K562 (cell line): ENCODE measurements around the gene IL15RA. TPM values are rescaled to one million over a fixed set of nuclear protein-coding genes. Genes with fewer than 3 reads are reported as not detected.

ENCODE experiments used
- ARID1B ChIP-seq: fragments of 450-650 bp; IDR thresholded peaks from 2 replicates; pipeline ENCODE4 v1.6.1; 2016; ENCODE audit warnings: antibody characterized with exemption, mild to moderate bottlenecking, inconsistent platforms
- FOXJ3 ChIP-seq: sonication (generic); formaldehyde crosslinking; IDR thresholded peaks from 2 replicates; pipeline ENCODE4 v1.4.0; 2020; ENCODE audit warnings: mild to moderate bottlenecking, missing genetic modification reagents
- HDAC1 ChIP-seq, 2 experiments: fragments of 450-650 bp; IDR thresholded peaks; 2 replicates each; pipeline ENCODE4 v1.6.1; 2016 to 2017; ENCODE audit warnings: inconsistent platforms in 1 of 2, mild to moderate bottlenecking in 1 of 2, moderate library complexity in 1 of 2
- HIVEP1 ChIP-seq: fragments of 250-450 bp; sonication (Bioruptor Pico); IDR thresholded peaks from 2 replicates; pipeline ENCODE4 v1.4.0; 2020; ENCODE audit warnings: mild to moderate bottlenecking
- MTA3 ChIP-seq: fragments of 450-650 bp; formaldehyde crosslinking; IDR thresholded peaks from 2 replicates; pipeline ENCODE4 v1.6.1; 2017; ENCODE audit warnings: mild to moderate bottlenecking, borderline replicate concordance
- NBN ChIP-seq: fragments of 450-650 bp; IDR thresholded peaks from 2 replicates; pipeline ENCODE4 v1.6.1; 2016; ENCODE audit warnings: low read depth, mild to moderate bottlenecking
- NFIC ChIP-seq: fragments of 450-650 bp; IDR thresholded peaks from 2 replicates; pipeline ENCODE4 v1.6.1; 2017; ENCODE audit warnings: mild to moderate bottlenecking, inconsistent platforms
- SMAD1 ChIP-seq: fragments of 150-350 bp; IDR thresholded peaks from 2 replicates; pipeline ENCODE4 v1.6.1; 2014; ENCODE audit warnings: low read length, low read depth; ENCODE audit not compliant: partially characterized antibody
- TARDBP ChIP-seq: fragments of 450-650 bp; IDR thresholded peaks from 2 replicates; pipeline ENCODE4 v1.6.1; 2016
- TOE1 ChIP-seq, 2 experiments: fragments of 450-650 bp in 1 of 2; sonication (generic) in 1 of 2; formaldehyde crosslinking in 1 of 2; IDR thresholded peaks; 2 replicates each; pipeline versions ENCODE4 v1.7.1 to v1.8.0; 2016 to 2022; ENCODE audit warnings: borderline replicate concordance in 2 of 2, mild to moderate bottlenecking in 2 of 2, antibody characterized with exemption in 1 of 2, inconsistent platforms in 1 of 2, low read depth in 1 of 2, missing genetic modification reagents in 1 of 2, moderate library complexity in 1 of 2
- YBX1 ChIP-seq: fragments of 450-650 bp; IDR thresholded peaks from 2 replicates; pipeline ENCODE4 v1.7.1; 2016; ENCODE audit warnings: mild to moderate bottlenecking
- ZKSCAN3 ChIP-seq: fragments of 250-450 bp; sonication (Bioruptor Pico); IDR thresholded peaks from 2 replicates; pipeline ENCODE4 v1.4.0; 2020
- ZNF175 ChIP-seq: fragments of 200-800 bp; sonication (Bioruptor generic); IDR thresholded peaks from 2 replicates; pipeline ENCODE4 v1.6.1; 2016; ENCODE audit warnings: low read depth, mild to moderate bottlenecking, missing genetic modification characterization, missing compliant biosample characterization
- ZNF217 ChIP-seq: sonication (generic); formaldehyde crosslinking; IDR thresholded peaks from 2 replicates; pipeline ENCODE4 v1.8.0; 2022; ENCODE audit warnings: mild to moderate bottlenecking, missing genetic modification reagents
- ZNF23 ChIP-seq: fragments of 250-450 bp; sonication (Bioruptor Pico); IDR thresholded peaks from 2 replicates; pipeline ENCODE4 v1.4.0; 2020; ENCODE audit warnings: mild to moderate bottlenecking
- ZNF76 ChIP-seq: fragments of 250-450 bp; sonication (Bioruptor Pico); IDR thresholded peaks from 2 replicates; pipeline ENCODE4 v1.4.0; 2020; ENCODE audit warnings: mild to moderate bottlenecking, moderate library complexity, borderline replicate concordance
- polyA plus RNA-seq, 8 experiments: library from polyadenylated mRNA; depleted of rRNA in 4 of 8; stranded (reverse) in 5 of 8; unstranded in 3 of 8; fragments of >200 nt; fragmentation: Nextera tagmentation in 2 of 8; fragmentation: Illumina TruSeq in 1 of 8; extraction: Ambion mirVana in 2 of 8; extraction: Trizol in 1 of 8; gene quantifications; 2 replicates each; pipeline versions ENCODE4 v1.2.1 to v1.2.3, GENCODE V29; 2011 to 2014; ENCODE audit warnings: inconsistent platforms in 1 of 8, missing spikeins in 1 of 8
- total RNA-seq, 7 experiments: library from RNA; depleted of rRNA in 6 of 7; stranded (reverse); fragments of >200 nt in 6 of 7; fragmentation: Illumina TruSeq in 2 of 7; extraction: Trizol in 2 of 7; gene quantifications; 2 replicates each; pipeline versions ENCODE4 v1.2.1 to v1.2.3, GENCODE V29; 2011 to 2021; ENCODE audit warnings: low replicate concordance in 1 of 7
- TF ChIP-seq, protein P1 (sequence below), 2 experiments: fragments of 250-450 bp in 1 of 2; fragments of 450-650 bp in 1 of 2; sonication (Bioruptor Pico) in 1 of 2; IDR thresholded peaks; 2 replicates each; pipeline versions ENCODE4 v1.6.1 to v1.8.0; 2016 to 2021; ENCODE audit warnings: mild to moderate bottlenecking in 2 of 2, moderate library complexity in 2 of 2, missing compliant biosample characterization in 1 of 2, missing genetic modification characterization in 1 of 2
- TF ChIP-seq, protein P2 (sequence below), 3 experiments: fragments of 200-800 bp in 1 of 3; fragments of 250-450 bp in 1 of 3; fragments of 450-650 bp in 1 of 3; sonication (Bioruptor Pico) in 1 of 3; sonication (Bioruptor generic) in 1 of 3; formaldehyde crosslinking in 1 of 3; IDR thresholded peaks; 2 replicates each; pipeline versions ENCODE4 v1.6.1 to v1.8.0; 2016 to 2022; ENCODE audit warnings: mild to moderate bottlenecking in 2 of 3, missing genetic modification characterization in 2 of 3, missing compliant biosample characterization in 1 of 3, moderate library complexity in 1 of 3
- TF ChIP-seq, protein P3 (sequence below): sonication (generic); formaldehyde crosslinking; IDR thresholded peaks from 2 replicates; pipeline ENCODE4 v1.9.0; 2022; ENCODE audit warnings: mild to moderate bottlenecking, missing genetic modification reagents
- TF ChIP-seq, protein P4 (sequence below): fragments of 250-450 bp; sonication (Bioruptor Pico); IDR thresholded peaks from 2 replicates; pipeline ENCODE4 v1.8.0; 2022; ENCODE audit warnings: moderate library complexity, mild to moderate bottlenecking, inconsistent platforms

The IL15RA gene
- total and polyA plus RNA-seq, 9 of the 15 experiments (the other 6 are each of a cell fraction or from before 2014, with no cell fraction given), result 1.2 to 11.7 (median 8.0) TPM

DNA sequence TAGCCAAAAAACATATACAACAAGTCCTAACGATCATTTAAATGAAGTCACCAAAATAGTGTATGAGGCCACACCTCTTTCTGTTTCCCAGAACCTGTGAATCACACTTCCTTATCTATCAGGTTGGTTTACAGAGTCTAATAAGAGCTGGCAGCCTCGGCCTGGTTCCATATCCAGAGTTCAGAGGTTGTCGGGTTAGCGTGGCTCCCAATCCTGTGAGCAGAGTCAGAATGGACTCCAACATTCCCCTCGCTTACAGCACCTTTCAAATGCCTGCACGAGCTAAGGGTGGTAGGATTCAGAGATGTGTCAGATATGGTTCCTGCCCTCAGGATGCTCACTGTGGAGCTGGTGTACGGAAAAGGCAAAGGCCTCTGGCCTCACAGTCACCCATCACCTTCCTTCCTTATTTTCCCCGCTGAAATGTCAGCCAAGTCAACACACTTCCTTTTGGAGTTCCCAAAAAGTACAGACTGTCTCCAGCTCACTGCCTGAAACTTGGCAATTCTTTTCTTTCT, 6.0 kb downstream of the IL15RA start (continued):
- TF ChIP-seq ZNF76 (CRISPR knock-in tag), result no peak
- no peak for TF ChIP-seq YBX1
- TF ChIP-seq MTA3, result peak; percentile 77
- TF ChIP-seq FOXJ3, result no peak
- peak; percentile 84 for TF ChIP-seq ARID1B
- TF ChIP-seq ZNF175 (CRISPR knock-in tag), result no peak
- no peak for TF ChIP-seq ZNF23 (CRISPR knock-in tag)
- TF ChIP-seq NFIC, result peak; percentile 51
- TF ChIP-seq TARDBP, result 0 out of 2 replicates have a peak, but pooled peaks have one; percentile 47
- no peak for TF ChIP-seq HIVEP1 (CRISPR knock-in tag)
- TF ChIP-seq, protein P1, sequence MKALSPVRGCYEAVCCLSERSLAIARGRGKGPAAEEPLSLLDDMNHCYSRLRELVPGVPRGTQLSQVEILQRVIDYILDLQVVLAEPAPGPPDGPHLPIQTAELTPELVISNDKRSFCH (CRISPR knock-in tag; IDR thresholded peaks at IDR 0.05), result no peak
- TF ChIP-seq, protein P1 (tag; IDR thresholded peaks at IDR 0.05), result no peak
- no peak for TF ChIP-seq ZNF217
- TF ChIP-seq, protein P2, sequence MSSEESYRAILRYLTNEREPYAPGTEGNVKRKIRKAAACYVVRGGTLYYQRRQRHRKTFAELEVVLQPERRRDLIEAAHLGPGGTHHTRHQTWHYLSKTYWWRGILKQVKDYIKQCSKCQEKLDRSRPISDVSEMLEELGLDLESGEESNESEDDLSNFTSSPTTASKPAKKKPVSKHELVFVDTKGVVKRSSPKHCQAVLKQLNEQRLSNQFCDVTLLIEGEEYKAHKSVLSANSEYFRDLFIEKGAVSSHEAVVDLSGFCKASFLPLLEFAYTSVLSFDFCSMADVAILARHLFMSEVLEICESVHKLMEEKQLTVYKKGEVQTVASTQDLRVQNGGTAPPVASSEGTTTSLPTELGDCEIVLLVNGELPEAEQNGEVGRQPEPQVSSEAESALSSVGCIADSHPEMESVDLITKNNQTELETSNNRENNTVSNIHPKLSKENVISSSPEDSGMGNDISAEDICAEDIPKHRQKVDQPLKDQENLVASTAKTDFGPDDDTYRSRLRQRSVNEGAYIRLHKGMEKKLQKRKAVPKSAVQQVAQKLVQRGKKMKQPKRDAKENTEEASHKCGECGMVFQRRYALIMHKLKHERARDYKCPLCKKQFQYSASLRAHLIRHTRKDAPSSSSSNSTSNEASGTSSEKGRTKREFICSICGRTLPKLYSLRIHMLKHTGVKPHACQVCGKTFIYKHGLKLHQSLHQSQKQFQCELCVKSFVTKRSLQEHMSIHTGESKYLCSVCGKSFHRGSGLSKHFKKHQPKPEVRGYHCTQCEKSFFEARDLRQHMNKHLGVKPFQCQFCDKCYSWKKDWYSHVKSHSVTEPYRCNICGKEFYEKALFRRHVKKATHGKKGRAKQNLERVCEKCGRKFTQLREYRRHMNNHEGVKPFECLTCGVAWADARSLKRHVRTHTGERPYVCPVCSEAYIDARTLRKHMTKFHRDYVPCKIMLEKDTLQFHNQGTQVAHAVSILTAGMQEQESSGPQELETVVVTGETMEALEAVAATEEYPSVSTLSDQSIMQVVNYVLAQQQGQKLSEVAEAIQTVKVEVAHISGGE (CRISPR knock-in tag; IDR thresholded peaks at IDR 0.05), result no peak
- TF ChIP-seq, protein P3, sequence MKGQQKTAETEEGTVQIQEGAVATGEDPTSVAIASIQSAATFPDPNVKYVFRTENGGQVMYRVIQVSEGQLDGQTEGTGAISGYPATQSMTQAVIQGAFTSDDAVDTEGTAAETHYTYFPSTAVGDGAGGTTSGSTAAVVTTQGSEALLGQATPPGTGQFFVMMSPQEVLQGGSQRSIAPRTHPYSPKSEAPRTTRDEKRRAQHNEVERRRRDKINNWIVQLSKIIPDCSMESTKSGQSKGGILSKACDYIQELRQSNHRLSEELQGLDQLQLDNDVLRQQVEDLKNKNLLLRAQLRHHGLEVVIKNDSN (CRISPR knock-in tag), result no peak
- TF ChIP-seq TOE1 (IDR thresholded peaks at IDR 0.05; ENCODE audit: borderline replicate concordance), result peak; percentile 16; the same call in 1 of the 2 replicates
- no peak for TF ChIP-seq TOE1 (CRISPR knock-in tag; IDR thresholded peaks at IDR 0.05; ENCODE audit: borderline replicate concordance, low read depth)
- TF ChIP-seq, protein P4, sequence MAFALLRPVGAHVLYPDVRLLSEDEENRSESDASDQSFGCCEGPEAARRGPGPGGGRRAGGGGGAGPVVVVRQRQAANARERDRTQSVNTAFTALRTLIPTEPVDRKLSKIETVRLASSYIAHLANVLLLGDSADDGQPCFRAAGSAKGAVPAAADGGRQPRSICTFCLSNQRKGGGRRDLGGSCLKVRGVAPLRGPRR (CRISPR knock-in tag), result no peak
- no peak for TF ChIP-seq SMAD1
- 0 out of 4 replicates have a peak, but pooled peaks of 1 of the 2 experiments have one; percentile 31 for TF ChIP-seq HDAC1 (IDR thresholded peaks at IDR 0.05)
- TF ChIP-seq ZKSCAN3 (CRISPR knock-in tag), result no peak
- TF ChIP-seq NBN, result peak; percentile 39; the same call in 1 of the 2 replicates
